Measurements from ENCODE around the gene DPP6. TPM values are rescaled to one million over a fixed set of nuclear protein-coding genes. Genes with fewer than 3 reads are reported as not detected.
"Not testable (repeated sequence)": the region's sequence is repeated elsewhere in the genome, so short reads cannot be mapped to it uniquely, and the experiment has no call there.

DPP6 gene
- total and polyA plus RNA-seq, 2 experiments from 2014 or later, result not detected

- H2AFZ ChIP-seq; H4K20me1 ChIP-seq (replicated peaks; ENCODE audit: insufficient read depth); H3K27ac ChIP-seq (ENCODE audit: low read depth); H3K9me2 ChIP-seq (ENCODE audit: insufficient read depth); H3K4me2 ChIP-seq; H3K27me3 ChIP-seq (ENCODE audit: insufficient read depth); H3K4me1 ChIP-seq (ENCODE audit: insufficient read depth); H3K4me3 ChIP-seq; H3K79me2 ChIP-seq (replicated peaks; ENCODE audit: insufficient read depth); DNase-seq (ENCODE audit: low spot score); H3K9me3 Mint-ChIP-seq; H3K36me3 Mint-ChIP-seq (ENCODE audit: low read depth); H3K4me3 Mint-ChIP-seq; H3K27me3 Mint-ChIP-seq (ENCODE audit: insufficient read depth, low read depth, poor library complexity); H3K4me1 Mint-ChIP-seq; ATAC-seq; H3K36me3 ChIP-seq (ENCODE audit: insufficient read depth); H3K27ac Mint-ChIP-seq; H3F3A ChIP-seq (replicated peaks; ENCODE audit: low read depth): not testable (repeated sequence)
These were observed 8.4 kb downstream of the DPP6 start for GRCh38 chr7:154060551-154060950.

- TF ChIP-seq CTCF (conservative IDR thresholded peaks at IDR 0.05; ENCODE audit: low read depth in 2 of 2), result 0 out of 4 replicates have a peak, but pooled peaks of 1 of the 2 experiments have one; percentile 8
- H3K36me3 ChIP-seq (ENCODE audit: insufficient read depth); H3K4me1 ChIP-seq (ENCODE audit: insufficient read depth); H3K4me3 ChIP-seq; H2AFZ ChIP-seq; H4K20me1 ChIP-seq (replicated peaks; ENCODE audit: insufficient read depth); H3K4me2 ChIP-seq; DNase-seq (ENCODE audit: low spot score); H3K27ac ChIP-seq (ENCODE audit: low read depth); H3K9me2 ChIP-seq (ENCODE audit: insufficient read depth); H3F3A ChIP-seq (replicated peaks; ENCODE audit: low read depth); H3K27me3 Mint-ChIP-seq (ENCODE audit: insufficient read depth, low read depth, poor library complexity); H3K36me3 Mint-ChIP-seq (ENCODE audit: low read depth); H3K79me2 ChIP-seq (replicated peaks; ENCODE audit: insufficient read depth); H3K4me3 Mint-ChIP-seq; H3K9me3 Mint-ChIP-seq; H3K27me3 ChIP-seq (ENCODE audit: insufficient read depth); H3K27ac Mint-ChIP-seq: not testable (repeated sequence)
- ATAC-seq, result peak; percentile 78
- peaks cover 17% of the 10 kb centered on the region for H3K4me1 Mint-ChIP-seq
These were observed 19.6 kb downstream of the DPP6 start for GRCh38 chr7:154071833-154072232.

- not testable (repeated sequence) for H3K27ac ChIP-seq (ENCODE audit: low read depth); H3K4me2 ChIP-seq; H3K9me3 Mint-ChIP-seq; H3K36me3 Mint-ChIP-seq (ENCODE audit: low read depth); H3F3A ChIP-seq (replicated peaks; ENCODE audit: low read depth); H3K4me3 ChIP-seq; H3K27me3 ChIP-seq (ENCODE audit: insufficient read depth); H3K36me3 ChIP-seq (ENCODE audit: insufficient read depth); H3K4me3 Mint-ChIP-seq; H3K4me1 ChIP-seq (ENCODE audit: insufficient read depth); H4K20me1 ChIP-seq (replicated peaks; ENCODE audit: insufficient read depth); DNase-seq (ENCODE audit: low spot score); H2AFZ ChIP-seq; H3K79me2 ChIP-seq (replicated peaks; ENCODE audit: insufficient read depth); H3K27ac Mint-ChIP-seq; H3K27me3 Mint-ChIP-seq (ENCODE audit: insufficient read depth, low read depth, poor library complexity); H3K9me2 ChIP-seq (ENCODE audit: insufficient read depth)
- H3K4me1 Mint-ChIP-seq, result peaks cover 14% of the 10 kb centered on the region
- ATAC-seq, result peak; percentile 63
These were observed 20.4 kb downstream of the DPP6 start for GRCh38 chr7:154072395-154073181.

GRCh38 chr7:154078523-154078922 is 26.3 kb downstream of the DPP6 start:
- H3K27ac ChIP-seq (ENCODE audit: low read depth); H3K27ac Mint-ChIP-seq; H3K36me3 Mint-ChIP-seq (ENCODE audit: low read depth); H3K27me3 Mint-ChIP-seq (ENCODE audit: insufficient read depth, low read depth, poor library complexity); H3K4me2 ChIP-seq; H2AFZ ChIP-seq; H3K36me3 ChIP-seq (ENCODE audit: insufficient read depth); H3K4me1 Mint-ChIP-seq; H3K4me1 ChIP-seq (ENCODE audit: insufficient read depth); H3K9me3 Mint-ChIP-seq; H3K27me3 ChIP-seq (ENCODE audit: insufficient read depth); H3K4me3 ChIP-seq; H3F3A ChIP-seq (replicated peaks; ENCODE audit: low read depth); DNase-seq (ENCODE audit: low spot score); H3K4me3 Mint-ChIP-seq; ATAC-seq; H3K9me2 ChIP-seq (ENCODE audit: insufficient read depth); H3K79me2 ChIP-seq (replicated peaks; ENCODE audit: insufficient read depth); H4K20me1 ChIP-seq (replicated peaks; ENCODE audit: insufficient read depth): not testable (repeated sequence)

- not testable (repeated sequence) for H3K27ac ChIP-seq (ENCODE audit: low read depth); H3K4me3 ChIP-seq; H3K4me1 ChIP-seq (ENCODE audit: insufficient read depth); DNase-seq (ENCODE audit: low spot score); H3K27me3 Mint-ChIP-seq (ENCODE audit: insufficient read depth, low read depth, poor library complexity); H3K9me2 ChIP-seq (ENCODE audit: insufficient read depth); H3K79me2 ChIP-seq (replicated peaks; ENCODE audit: insufficient read depth); H3K36me3 ChIP-seq (ENCODE audit: insufficient read depth); H3K4me2 ChIP-seq; H3F3A ChIP-seq (replicated peaks; ENCODE audit: low read depth); H3K4me3 Mint-ChIP-seq; H3K27ac Mint-ChIP-seq; ATAC-seq; H4K20me1 ChIP-seq (replicated peaks; ENCODE audit: insufficient read depth); H3K36me3 Mint-ChIP-seq (ENCODE audit: low read depth); H3K27me3 ChIP-seq (ENCODE audit: insufficient read depth); H3K4me1 Mint-ChIP-seq; H3K9me3 Mint-ChIP-seq; H2AFZ ChIP-seq
These were observed 28.1 kb downstream of the DPP6 start for GRCh38 chr7:154080249-154080648.

- H3K27me3 Mint-ChIP-seq (ENCODE audit: insufficient read depth, low read depth, poor library complexity); H3K4me2 ChIP-seq; H3K79me2 ChIP-seq (replicated peaks; ENCODE audit: insufficient read depth); H3K27me3 ChIP-seq (ENCODE audit: insufficient read depth); DNase-seq (ENCODE audit: low spot score); H3K4me3 ChIP-seq; H3K27ac Mint-ChIP-seq; H3K4me3 Mint-ChIP-seq; H3K9me2 ChIP-seq (ENCODE audit: insufficient read depth); H3K36me3 Mint-ChIP-seq (ENCODE audit: low read depth); H3K27ac ChIP-seq (ENCODE audit: low read depth); H3K4me1 ChIP-seq (ENCODE audit: insufficient read depth); H2AFZ ChIP-seq; H3K36me3 ChIP-seq (ENCODE audit: insufficient read depth); ATAC-seq; H3K9me3 Mint-ChIP-seq; H3F3A ChIP-seq (replicated peaks; ENCODE audit: low read depth); H4K20me1 ChIP-seq (replicated peaks; ENCODE audit: insufficient read depth); H3K4me1 Mint-ChIP-seq: not testable (repeated sequence)
These were observed 35.0 kb downstream of the DPP6 start for GRCh38 chr7:154087037-154087725.
